SK-N-SH (cell line): ENCODE data around the gene MAP2. TPM values are rescaled to one million over a fixed set of nuclear protein-coding genes. Genes with fewer than 3 reads are reported as not detected.

Experiments used
- CTCF ChIA-PET: fragments of 300-600, 350-600 bp; formaldehyde crosslinking; extraction: SDS; loops from one replicate; lab custom pipeline; 2021; lab: Yijun Ruan, JAX
- POLR2A ChIA-PET: fragments of 350-600 bp; sonication (Branson Sonifier 250); formaldehyde crosslinking; extraction: SDS; loops from one replicate; lab custom pipeline; 2020; ENCODE audit warnings: antibody characterized with exemption, inconsistent platforms; lab: Yijun Ruan, JAX
- DNase-seq: peaks from one replicate; pipeline ENCODE4 v3.0.0; 2012
- H2AFZ ChIP-seq: fragments of 200-600 bp; sonication (generic); 2 replicates; pipeline ENCODE4 v1.8.1; 2016; ENCODE audit warnings: antibody characterized with exemption, mild to moderate bottlenecking, low read depth
- H3F3A ChIP-seq: fragments of 200-600 bp; sonication (generic); replicated peaks from 2 replicates; pipeline ENCODE3; 2016; ENCODE audit warnings: antibody characterized with exemption, mild to moderate bottlenecking; ENCODE audit not compliant: insufficient read depth
- H3K27ac ChIP-seq, 2 experiments: fragments of 200-500 bp in 1 of 2; fragments of 200-600 bp in 1 of 2; sonication (Bioruptor generic) in 1 of 2; sonication (generic), shearing (Covaris generic) in 1 of 2; 2 replicates each; pipeline versions ENCODE4 v1.5.1 to v1.6.1; 2014 to 2016; ENCODE audit warnings: low read depth in 2 of 2, inconsistent platforms in 1 of 2, low read length in 1 of 2, mild to moderate bottlenecking in 1 of 2, mixed read lengths in 1 of 2
- H3K27me3 ChIP-seq: fragments of 200-600 bp; sonication (generic), shearing (Covaris generic); 2 replicates; pipeline ENCODE4 v1.6.1; 2016; ENCODE audit warnings: mixed run types; ENCODE audit not compliant: insufficient read depth
- H3K36me3 ChIP-seq, 2 experiments: fragments of 200-500 bp in 1 of 2; fragments of 200-600 bp in 1 of 2; sonication (Bioruptor generic) in 1 of 2; sonication (generic) in 1 of 2; replicated peaks in 1 of 2; 2 replicates each; pipeline versions ENCODE3 to v1.5.1; 2014 to 2016; ENCODE audit warnings: low read length in 1 of 2, mild to moderate bottlenecking in 1 of 2; ENCODE audit not compliant: insufficient read depth in 2 of 2, control insufficient read depth in 1 of 2
- H3K4me1 ChIP-seq, 2 experiments: fragments of 200-500 bp in 1 of 2; fragments of 200-600 bp in 1 of 2; sonication (Bioruptor generic) in 1 of 2; sonication (generic), shearing (Covaris generic) in 1 of 2; 2 replicates each; pipeline versions ENCODE4 v1.5.1 to v1.6.1; 2014 to 2016; ENCODE audit warnings: low read depth in 1 of 2, low read length in 1 of 2, mixed run types in 1 of 2; ENCODE audit not compliant: insufficient read depth in 2 of 2, control insufficient read depth in 1 of 2
- H3K4me2 ChIP-seq: fragments of 200-600 bp; sonication (generic), shearing (Covaris generic); 2 replicates; pipeline ENCODE4 v1.6.1; 2017; ENCODE audit warnings: mixed run types
- H3K4me3 ChIP-seq, 2 experiments: fragments of 200-500 bp in 1 of 2; fragments of 200-600 bp in 1 of 2; sonication (Bioruptor generic) in 1 of 2; sonication (generic), shearing (Covaris generic) in 1 of 2; 2 replicates each; pipeline versions ENCODE4 v1.5.1 to v1.8.1; 2014 to 2016; ENCODE audit warnings: low read depth in 2 of 2, inconsistent platforms in 1 of 2, low read length in 1 of 2, mild to moderate bottlenecking in 1 of 2, mixed read lengths in 1 of 2, moderate library complexity in 1 of 2
- H3K79me2 ChIP-seq: fragments of 200-600 bp; sonication (generic); 2 replicates; pipeline ENCODE4 v1.8.1; 2017; ENCODE audit warnings: mild to moderate bottlenecking; ENCODE audit not compliant: insufficient read depth
- H3K9ac ChIP-seq: fragments of 200-600 bp; sonication (generic); 2 replicates; pipeline ENCODE4 v1.6.1; 2017; ENCODE audit warnings: mixed run types
- H3K9me2 ChIP-seq: fragments of 200-600 bp; sonication (generic); 2 replicates; pipeline ENCODE4 v1.6.1; 2017; ENCODE audit warnings: mixed run types
- H3K9me3 ChIP-seq: fragments of 200-600 bp; sonication (generic); 2 replicates; pipeline ENCODE4 v1.6.1; 2017; ENCODE audit warnings: mixed run types, mild to moderate bottlenecking, moderate library complexity
- H4K20me1 ChIP-seq: fragments of 200-600 bp; sonication (generic); 2 replicates; pipeline ENCODE4 v1.6.1; 2017; ENCODE audit warnings: mild to moderate bottlenecking, mixed run types; ENCODE audit not compliant: insufficient read depth
- CHD2 ChIP-seq: fragments of 150-350 bp; IDR thresholded peaks from 2 replicates; pipeline ENCODE4 v1.6.1; 2018; ENCODE audit warnings: low read length; ENCODE audit not compliant: partially characterized antibody
- GABPA ChIP-seq: IDR thresholded peaks from 2 replicates; pipeline ENCODE4 v1.4.0; 2012; ENCODE audit warnings: low read depth, mild to moderate bottlenecking
- GATA2 ChIP-seq: sonication (generic); formaldehyde crosslinking; IDR thresholded peaks from 2 replicates; pipeline ENCODE4 v1.5.0; 2020; ENCODE audit warnings: mild to moderate bottlenecking, missing genetic modification reagents
- MXI1 ChIP-seq: IDR thresholded peaks from 2 replicates; pipeline ENCODE4 v1.6.1; 2012; ENCODE audit warnings: mild to moderate bottlenecking, low read depth, low read length, improper control_type of control experiment
- POLR2AphosphoS5 ChIP-seq: IDR thresholded peaks from 2 replicates; pipeline ENCODE4 v1.6.1; 2012; ENCODE audit warnings: low read depth, low read length
- TAF1 ChIP-seq: IDR thresholded peaks from 2 replicates; pipeline ENCODE4 v1.6.1; 2012; ENCODE audit warnings: low read depth, mild to moderate bottlenecking, low read length, moderate library complexity, borderline replicate concordance
- ZBTB33 ChIP-seq: IDR thresholded peaks from 2 replicates; pipeline ENCODE4 v1.4.0; 2012; ENCODE audit warnings: low read depth, borderline replicate concordance
- WGBS: methylation state at CpG from one replicate; pipeline ENCODE4 v1.1.6; 2017; ENCODE audit warnings: low lambda C conversion rate; 5-methylcytosine and 5-hydroxymethylcytosine counted together
- polyA plus RNA-seq, 3 experiments: library from polyadenylated mRNA; depleted of rRNA; stranded (reverse); fragments of >200 nt; gene quantifications; 2 replicates each; pipeline ENCODE4 v1.2.3, GENCODE V29; 2012
- TF ChIP-seq, protein P1 (sequence below): IDR thresholded peaks from 2 replicates; pipeline ENCODE4; 2012
- TF ChIP-seq, protein P2 (sequence below): IDR thresholded peaks from 2 replicates; pipeline ENCODE4 v1.4.0; 2012; ENCODE audit warnings: low read depth

Gene MAP2
- polyA plus RNA-seq, 1 of the 3 experiments (the other 2 are of a cell fraction): 7.8 TPM

GRCh38 chr2:209690029-209690754 lies 266.3 kb downstream of the MAP2 start:
- no peak for TF ChIP-seq ZBTB33
- TF ChIP-seq, protein P1, sequence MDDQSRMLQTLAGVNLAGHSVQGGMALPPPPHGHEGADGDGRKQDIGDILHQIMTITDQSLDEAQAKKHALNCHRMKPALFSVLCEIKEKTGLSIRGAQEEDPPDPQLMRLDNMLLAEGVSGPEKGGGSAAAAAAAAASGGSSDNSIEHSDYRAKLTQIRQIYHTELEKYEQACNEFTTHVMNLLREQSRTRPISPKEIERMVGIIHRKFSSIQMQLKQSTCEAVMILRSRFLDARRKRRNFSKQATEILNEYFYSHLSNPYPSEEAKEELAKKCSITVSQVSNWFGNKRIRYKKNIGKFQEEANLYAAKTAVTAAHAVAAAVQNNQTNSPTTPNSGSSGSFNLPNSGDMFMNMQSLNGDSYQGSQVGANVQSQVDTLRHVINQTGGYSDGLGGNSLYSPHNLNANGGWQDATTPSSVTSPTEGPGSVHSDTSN: no peak
- no peak for TF ChIP-seq GATA2 (CRISPR knock-in tag)
- TF ChIP-seq, all 33 proteins: peak for 0
- CTCF ChIA-PET: interaction anchor here (2.5 kb wide), 1 partner anchor 265 kb away, joined by 7 read pairs; no protein-coding TSS in a partner anchor
- Histone ChIP-seq H3K4me1 (peaks cover 0 to 5% of the 10 kb centered on the region in 2 experiments; a peak in 1 of 4 replicates), H4K20me1 (no peaks in the 10 kb centered on the region), H3K4me3 (no peak overlapping the region), H3K9me2 (no peaks in the 10 kb centered on the region), H2AFZ (no peak overlapping the region), H3K36me3 (peaks cover 0 to 6% of the 10 kb centered on the region in 2 experiments), H3K27me3 (no peaks in the 10 kb centered on the region), H3F3A (no peaks in the 10 kb centered on the region), H3K9me3 (no peaks in the 10 kb centered on the region), H3K9ac (no peak overlapping the region), H3K4me2 (no peak overlapping the region), H3K27ac (no peak overlapping the region), H3K79me2 (no peaks in the 10 kb centered on the region)
- POLR2A ChIA-PET: no interaction called here
- WGBS: 92% methylated on average over 10 of the region's 10 CpGs
- DNase-seq: no peak

DNA sequence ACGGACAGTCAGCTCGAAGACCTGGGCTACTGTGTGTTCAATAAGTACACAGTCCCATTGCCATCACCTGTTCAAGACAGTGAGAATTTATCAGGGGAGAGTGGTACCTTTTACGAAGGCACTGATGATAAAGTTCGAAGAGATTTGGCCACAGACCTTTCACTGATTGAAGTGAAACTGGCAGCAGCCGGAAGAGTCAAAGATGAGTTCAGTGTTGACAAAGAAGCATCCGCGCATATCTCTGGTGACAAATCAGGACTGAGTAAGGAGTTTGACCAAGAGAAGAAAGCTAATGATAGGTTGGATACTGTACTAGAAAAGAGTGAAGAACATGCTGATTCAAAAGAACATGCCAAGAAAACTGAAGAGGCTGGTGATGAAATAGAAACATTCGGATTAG lies 270.9 kb downstream of the MAP2 start:
- ChIA-PET CTCF (interaction anchor here (1.6 kb wide), 1 partner anchor 117 kb away, joined by 3 read pairs; no protein-coding TSS in a partner anchor), POLR2A (no interaction called here)
- Histone ChIP-seq H3K4me3 (no peak overlapping the region), H4K20me1 (no peaks in the 10 kb centered on the region), H3K27me3 (no peaks in the 10 kb centered on the region), H3K27ac (no peak overlapping the region), H3K4me2 (no peak overlapping the region), H3K9ac (no peak overlapping the region), H3K36me3 (peaks cover 0 to 10% of the 10 kb centered on the region in 2 experiments), H3K79me2 (no peaks in the 10 kb centered on the region), H3K4me1 (no peaks in the 10 kb centered on the region; a peak in 1 of 4 replicates), H3K9me3 (no peaks in the 10 kb centered on the region), H3F3A (no peaks in the 10 kb centered on the region), H2AFZ (no peak overlapping the region), H3K9me2 (no peaks in the 10 kb centered on the region)
- WGBS: 77% methylated on average over 8 of the region's 8 CpGs
- DNase-seq: no peak
- TF ChIP-seq, protein P2, sequence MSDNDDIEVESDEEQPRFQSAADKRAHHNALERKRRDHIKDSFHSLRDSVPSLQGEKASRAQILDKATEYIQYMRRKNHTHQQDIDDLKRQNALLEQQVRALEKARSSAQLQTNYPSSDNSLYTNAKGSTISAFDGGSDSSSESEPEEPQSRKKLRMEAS: no peak
- no peak for TF ChIP-seq POLR2AphosphoS5
- no peak for TF ChIP-seq CHD2
- no peak for TF ChIP-seq ZBTB33
- no peak for TF ChIP-seq MXI1
- TF ChIP-seq TAF1: no peak
- TF ChIP-seq GABPA: no peak
- TF ChIP-seq, all 33 proteins: peak for 0
